Measurements from ENCODE around the gene LCE6A.

Gene LCE6A

GRCh38 chr1:152873495-152873894 is 30.8 kb downstream of the LCE6A start:
- H3K4me3 ChIP-seq (ENCODE audit: low read depth, low read length), result no peak overlapping the region

GRCh38 chr1:152876827-152877226 is 34.2 kb downstream of the LCE6A start:
- no peak overlapping the region for H3K4me3 ChIP-seq (ENCODE audit: low read depth, low read length)

- H3K4me3 ChIP-seq (ENCODE audit: low read depth, low read length), result no peak within 1 kb of the TSS
Measured at GRCh38 chr1:152878042-152878441, 35.4 kb downstream of the LCE6A start, which contains the start of gene SMCP. TSS of gene SMCP (plus strand) at chr1:152878322. CDS start at chr1:152884423, 6,101 bp downstream.

- no peak overlapping the region for H3K4me3 ChIP-seq (ENCODE audit: low read depth, low read length)
Measured at GRCh38 chr1:152879559-152880198, 37.0 kb downstream of the LCE6A start.

DNA sequence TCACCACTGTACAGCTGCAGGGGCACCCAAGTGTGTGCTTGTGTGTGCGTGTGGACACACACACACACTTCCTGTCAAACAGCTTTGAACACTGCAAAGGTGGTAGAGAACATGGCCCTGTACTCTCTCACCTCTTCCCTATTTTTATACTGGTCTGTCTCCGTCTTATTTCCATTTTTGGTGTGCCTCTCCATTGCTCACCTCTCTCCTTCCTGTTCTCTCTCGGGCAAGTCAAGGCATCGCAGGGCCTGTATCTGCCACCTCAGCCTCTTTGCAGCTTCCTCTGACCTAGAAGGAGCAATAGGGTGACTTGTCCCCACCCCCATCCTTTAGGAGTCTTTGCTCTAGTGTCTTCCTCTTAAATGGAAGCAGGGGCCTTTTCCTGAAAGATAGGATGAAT is 37.7 kb downstream of the LCE6A start:
- H3K4me3 ChIP-seq (ENCODE audit: low read depth, low read length), result no peak overlapping the region

DNA sequence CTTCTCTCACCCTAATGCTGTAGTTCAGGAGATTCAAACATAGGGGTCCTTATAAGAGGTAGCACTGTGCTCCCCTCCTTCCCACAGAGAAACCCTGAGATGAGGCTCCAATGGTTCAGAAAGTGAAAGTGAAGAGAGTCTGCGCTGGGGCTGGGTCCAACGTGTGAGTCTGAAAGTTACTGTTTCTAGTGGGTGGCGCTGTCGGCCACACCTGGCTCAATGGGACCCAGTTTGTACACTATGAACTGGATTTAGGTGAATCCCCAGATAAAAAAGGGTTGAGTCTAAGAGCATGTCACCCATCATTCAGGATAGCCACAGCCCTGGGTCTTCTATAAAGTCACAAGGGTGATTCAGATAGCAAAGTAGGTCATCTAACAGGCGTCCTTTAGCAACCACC is 38.3 kb downstream of the LCE6A start:
- H3K4me3 ChIP-seq (ENCODE audit: low read depth, low read length), result no peak overlapping the region

DNA sequence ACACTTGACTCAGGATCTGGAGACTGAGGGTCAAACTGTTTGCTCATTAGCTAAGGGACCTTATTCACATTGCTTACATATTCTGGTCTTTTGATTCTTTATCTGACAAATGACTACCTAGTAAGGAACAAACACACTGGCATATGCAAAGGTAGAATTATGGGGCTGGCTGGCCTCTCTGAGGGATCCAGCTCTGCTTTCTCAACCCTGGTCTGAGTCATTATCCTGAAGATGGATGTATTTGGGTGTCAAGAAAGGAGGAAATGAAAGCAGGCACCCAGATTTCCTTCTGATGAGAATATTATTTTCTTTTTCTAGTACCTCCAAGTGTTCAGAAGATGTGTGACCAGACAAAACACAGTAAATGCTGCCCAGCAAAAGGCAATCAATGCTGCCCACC is 41.4 kb downstream of the LCE6A start:
- H3K4me3 ChIP-seq (ENCODE audit: low read depth, low read length), result no peak overlapping the region

DNA sequence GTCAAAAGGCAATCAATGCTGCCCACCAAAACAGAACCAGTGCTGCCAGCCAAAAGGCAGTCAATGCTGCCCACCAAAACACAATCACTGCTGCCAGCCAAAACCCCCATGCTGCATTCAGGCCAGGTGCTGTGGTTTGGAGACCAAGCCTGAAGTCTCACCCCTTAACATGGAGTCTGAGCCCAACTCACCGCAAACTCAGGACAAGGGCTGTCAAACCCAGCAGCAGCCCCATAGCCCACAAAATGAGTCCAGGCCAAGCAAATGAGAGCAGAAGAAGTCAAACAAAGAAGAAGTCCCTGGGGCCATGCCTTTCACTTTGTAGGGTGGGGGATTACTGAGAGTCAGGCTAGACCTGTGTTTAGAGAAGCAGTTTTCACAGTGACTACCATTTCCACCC is 41.9 kb downstream of the LCE6A start:
- no peak overlapping the region for H3K4me3 ChIP-seq (ENCODE audit: low read depth, low read length)

DNA sequence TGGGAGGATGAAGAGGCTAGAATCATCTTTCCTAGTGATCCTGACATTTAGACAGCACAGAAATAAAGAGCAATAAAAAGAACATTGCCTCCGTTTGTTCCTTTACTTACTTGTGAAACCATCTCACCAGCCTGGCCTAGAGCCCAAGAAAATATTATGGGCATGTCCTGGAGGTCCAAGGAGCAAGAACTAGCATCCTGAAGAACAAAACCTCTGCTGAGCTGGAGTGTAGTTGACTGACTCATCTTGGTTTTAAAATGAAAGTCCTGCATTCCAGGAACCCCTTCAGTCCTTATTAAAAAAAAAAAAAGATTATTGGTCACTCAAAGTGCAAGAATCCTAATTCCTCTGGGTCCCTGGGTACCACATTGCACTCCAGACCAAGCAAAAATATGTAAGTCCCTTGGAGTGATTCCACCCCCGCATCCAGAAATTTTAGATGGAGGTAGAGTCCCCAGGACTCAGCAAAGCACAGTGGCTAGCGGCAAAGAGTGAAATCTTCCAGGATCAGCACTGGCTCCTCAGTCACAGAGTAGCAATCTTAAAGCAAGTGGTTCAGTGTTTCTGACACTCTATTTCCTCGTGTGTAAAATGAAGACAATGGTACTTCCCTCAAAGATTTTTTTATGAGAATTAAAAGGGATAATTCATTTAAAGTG is 42.4 kb downstream of the LCE6A start:
- no peak overlapping the region for H3K4me3 ChIP-seq (ENCODE audit: low read depth, low read length)

DNA sequence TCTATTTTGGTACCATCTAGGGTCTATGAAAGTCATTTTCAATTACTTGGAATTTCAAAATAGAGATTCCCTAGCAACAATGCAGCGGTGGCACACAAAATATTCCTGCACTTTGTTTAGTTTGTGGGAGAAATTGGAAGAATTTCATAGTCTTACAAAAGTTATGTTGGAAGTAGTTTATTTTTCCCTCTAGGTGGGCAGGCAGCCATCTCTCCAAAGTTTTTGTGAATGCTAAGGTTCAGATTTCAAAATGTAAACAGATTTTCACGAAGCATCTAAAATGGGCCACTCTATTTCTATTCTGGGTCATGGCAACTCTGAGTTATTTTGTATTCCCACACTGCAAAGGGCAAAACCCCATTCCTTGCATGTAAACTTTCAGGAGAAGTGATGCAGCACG is 43.4 kb downstream of the LCE6A start:
- no peak overlapping the region for H3K4me3 ChIP-seq (ENCODE audit: low read depth, low read length)

- H3K4me3 ChIP-seq (ENCODE audit: low read depth, low read length), result no peak overlapping the region
Measured at GRCh38 chr1:152886758-152887409, 44.2 kb downstream of the LCE6A start.

GRCh38 chr1:152888126-152888525 is 45.5 kb downstream of the LCE6A start:
- H3K4me3 ChIP-seq (ENCODE audit: low read depth, low read length), result no peak overlapping the region
